Tibial nerve (tissue), 4 donors: Measurements from ENCODE around the gene MYPN. TPM values are rescaled to one million over a fixed set of nuclear protein-coding genes. Genes with fewer than 3 reads are reported as not detected.

Source experiments
- DNase-seq, 2 donors: peaks; one replicate each; pipeline ENCODE4 v3.0.0-alpha.2; 2019; ENCODE audit warnings: low spot score in 2 of 2
- H3K27ac ChIP-seq, 4 donors: fragments of 200-600 bp; sonication (generic) in 3 of 4; one replicate each; pipeline ENCODE4 v1.5.1; 2017 to 2019; ENCODE audit warnings: mild to moderate bottlenecking in 1 of 4
- H3K27me3 ChIP-seq, 2 donors: fragments of 200-600 bp; sonication (generic) in 1 of 2; one replicate each; pipeline versions ENCODE4 v1.5.1 to v1.6.0; 2017 to 2019
- H3K36me3 ChIP-seq, 3 donors: fragments of 200-600 bp; sonication (generic); one replicate each; pipeline ENCODE4 v1.5.1; 2018 to 2019
- H3K4me1 ChIP-seq, 4 donors: fragments of 200-600 bp; sonication (generic) in 3 of 4; one replicate each; pipeline ENCODE4 v1.5.1; 2017 to 2019
- H3K4me3 ChIP-seq, 4 donors: fragments of 200-600 bp; sonication (generic) in 3 of 4; one replicate each; pipeline ENCODE4 v1.5.1; 2017 to 2019; ENCODE audit warnings: mild to moderate bottlenecking in 1 of 4, moderate library complexity in 1 of 4
- H3K9me3 ChIP-seq, 4 donors: fragments of 200-600 bp; sonication (generic) in 3 of 4; one replicate each; pipeline ENCODE4 v1.5.1; 2017 to 2019
- CTCF ChIP-seq, 5 experiments: fragments of 200-600 bp in 3 of 5; fragments of 450-650 bp in 2 of 5; sonication (generic) in 3 of 5; IDR thresholded peaks; one replicate each; pipeline ENCODE4 v1.5.1; 2016 to 2019; ENCODE audit warnings: antibody characterized with exemption in 5 of 5, mild to moderate bottlenecking in 3 of 5, moderate library complexity in 2 of 5
- EP300 ChIP-seq, 2 donors: sonication (generic); formaldehyde crosslinking; IDR thresholded peaks; one replicate each; pipeline ENCODE4 v1.6.1; 2017; ENCODE audit warnings: antibody characterized with exemption in 2 of 2, mild to moderate bottlenecking in 1 of 2
- POLR2A ChIP-seq, 2 donors: fragments of 450-650 bp; IDR thresholded peaks; one replicate each; pipeline ENCODE4 v1.6.1; 2017; ENCODE audit warnings: antibody characterized with exemption in 2 of 2, mild to moderate bottlenecking in 2 of 2, moderate library complexity in 2 of 2
- WGBS, 2 donors: methylation state at CpG; one replicate each; pipeline ENCODE4 v1.1.5; 2018; 5-methylcytosine and 5-hydroxymethylcytosine counted together
- total RNA-seq, 4 donors: library from RNA; depleted of rRNA; stranded (reverse); fragments of >200 nt; gene quantifications; one replicate each; pipeline ENCODE4 v1.1.0, GENCODE V29; 2016

MYPN gene
- total RNA-seq, 4 donors from 2014 or later = not detected

GRCh38 chr10:68111584-68111983 is 2.3 kb downstream of the MYPN start:
- H3K4me3 ChIP-seq = no peak overlapping the region
- H3K27me3 ChIP-seq = no peaks in the 10 kb centered on the region
- no peak for DNase-seq
- H3K4me1 ChIP-seq = no peaks in the 10 kb centered on the region
- H3K9me3 ChIP-seq = no peaks in the 10 kb centered on the region
- no peak overlapping the region for H3K27ac ChIP-seq
- no peaks in the 10 kb centered on the region for H3K36me3 ChIP-seq
- TF ChIP-seq EP300 (IDR thresholded peaks at IDR 0.05) (no peak), POLR2A (IDR thresholded peaks at IDR 0.05) (no peak), CTCF (IDR thresholded peaks at IDR 0.05) (no peak)
- 79 to 97% methylated on average over 2 of the region's 2 CpGs for WGBS, 2 donors

- no peak for TF ChIP-seq EP300 (IDR thresholded peaks at IDR 0.05)
- no peak for TF ChIP-seq POLR2A (IDR thresholded peaks at IDR 0.05)
- TF ChIP-seq CTCF (IDR thresholded peaks at IDR 0.05) = no peak
- Histone ChIP-seq H3K27ac (no peak overlapping the region), H3K9me3 (no peaks in the 10 kb centered on the region), H3K36me3 (no peaks in the 10 kb centered on the region), H3K27me3 (no peaks in the 10 kb centered on the region), H3K4me3 (no peak overlapping the region), H3K4me1 (no peaks in the 10 kb centered on the region)
- 92 to 100% methylated on average over 1 of the region's 1 CpG for WGBS, 2 donors
- DNase-seq = no peak
Measured at GRCh38 chr10:68112837-68113236, 3.5 kb downstream of the MYPN start.

- Histone ChIP-seq H3K36me3 (no peaks in the 10 kb centered on the region), H3K27ac (no peak overlapping the region), H3K4me1 (peaks cover 0 to 11% (median 0%) of the 10 kb centered on the region in 4 donors), H3K4me3 (no peak overlapping the region), H3K9me3 (no peaks in the 10 kb centered on the region), H3K27me3 (no peaks in the 10 kb centered on the region)
- 82 to 88% methylated on average over 3 of the region's 3 CpGs for WGBS, 2 donors
- TF ChIP-seq CTCF (IDR thresholded peaks at IDR 0.05) (no peak), POLR2A (IDR thresholded peaks at IDR 0.05) (no peak), EP300 (IDR thresholded peaks at IDR 0.05) (no peak)
- DNase-seq = no peak
Measured at GRCh38 chr10:68118657-68119056, 9.4 kb downstream of the MYPN start.

- Histone ChIP-seq H3K4me1 (peaks cover 0 to 11% (median 0%) of the 10 kb centered on the region in 4 donors), H3K36me3 (no peaks in the 10 kb centered on the region), H3K9me3 (no peaks in the 10 kb centered on the region), H3K27ac (peak overlapping the region in 1 of 4 donors; percentile 49), H3K27me3 (no peaks in the 10 kb centered on the region), H3K4me3 (peak overlapping the region in 1 of 4 donors; percentile 23)
- DNase-seq = no peak
- 60 to 66% methylated on average over 15 of the region's 15 CpGs for WGBS, 2 donors
- TF ChIP-seq CTCF (IDR thresholded peaks at IDR 0.05) = no peak
Measured at GRCh38 chr10:68121020-68121743, 11.9 kb downstream of the MYPN start.

GRCh38 chr10:68121852-68122251 is 12.6 kb downstream of the MYPN start:
- Histone ChIP-seq H3K36me3 (no peaks in the 10 kb centered on the region), H3K9me3 (no peaks in the 10 kb centered on the region), H3K27me3 (no peaks in the 10 kb centered on the region), H3K4me1 (peaks cover 0 to 11% (median 0%) of the 10 kb centered on the region in 4 donors), H3K4me3 (peak overlapping the region in 1 of 4 donors; percentile 23), H3K27ac (peak overlapping the region in 1 of 4 donors; percentile 49)
- peak in 1 of 2 donors; percentile 8 for DNase-seq
- TF ChIP-seq CTCF (IDR thresholded peaks at IDR 0.05) (no peak), EP300 (IDR thresholded peaks at IDR 0.05) (no peak), POLR2A (IDR thresholded peaks at IDR 0.05) (no peak)
- WGBS, 2 donors = 60 to 68% methylated on average over 9 of the region's 9 CpGs
